Upper lobe of left lung (tissue), 4 donors: Measurements from ENCODE around the gene ZC3HAV1L.

Experiments
- CTCF ChIP-seq, 6 experiments: fragments of 450-650 bp in 4 of 6; fragments of 200-600 bp in 2 of 6; sonication (generic) in 2 of 6; IDR thresholded peaks; one replicate each; pipeline ENCODE4 v1.5.1; 2016 to 2019; ENCODE audit warnings: antibody characterized with exemption in 6 of 6
- EP300 ChIP-seq, 4 donors: sonication (generic); formaldehyde crosslinking; IDR thresholded peaks; one replicate each; pipeline ENCODE4 v1.5.1; 2017; ENCODE audit warnings: antibody characterized with exemption in 4 of 4, control low read depth in 2 of 4
- POLR2A ChIP-seq, 4 donors: fragments of 450-650 bp; IDR thresholded peaks; one replicate each; pipeline ENCODE4 v1.5.1; 2016 to 2017; ENCODE audit warnings: antibody characterized with exemption in 4 of 4, mild to moderate bottlenecking in 2 of 4
- POLR2AphosphoS5 ChIP-seq, 2 donors: sonication (generic); formaldehyde crosslinking; IDR thresholded peaks; one replicate each; pipeline ENCODE4 v1.5.1; 2017; ENCODE audit warnings: antibody characterized with exemption in 2 of 2

- TF ChIP-seq POLR2A (IDR thresholded peaks at IDR 0.05) (no peak), CTCF (IDR thresholded peaks at IDR 0.05) (no peak), POLR2AphosphoS5 (IDR thresholded peaks at IDR 0.05) (no peak), EP300 (IDR thresholded peaks at IDR 0.05) (no peak)
Measured at GRCh38 chr7:139026551-139026950, 9.3 kb downstream of the ZC3HAV1L start.
